ENCODE measurements around the gene FES. TPM values are rescaled to one million over a fixed set of nuclear protein-coding genes. Genes with fewer than 3 reads are reported as not detected.
A peak's percentile ranks its signal among the peaks of the same experiment; 100 is the strongest.

Gene FES
- total and polyA plus RNA-seq, 10 of the 15 experiments (the other 5 are each of a cell fraction or from before 2014, with no cell fraction given), result 0.07 to 23.9 (median 9.9) TPM

- TF ChIP-seq HSF1 (IDR thresholded peaks at IDR 0.05; ENCODE audit: low read depth, low read length) (no peak), BCL11A (IDR thresholded peaks at IDR 0.05; ENCODE audit: low read depth, low read length) (peak; percentile 18; the same call in 1 of the 2 replicates), EZH2 (IDR thresholded peaks at IDR 0.05; ENCODE audit: borderline replicate concordance, control insufficient read depth, low read depth, low read length) (no peak), NKRF (conservative IDR thresholded peaks at IDR 0.05) (peak; percentile 82), EED (IDR thresholded peaks at IDR 0.05; ENCODE audit: low read depth) (peak; percentile 67), SMARCA5 (IDR thresholded peaks at IDR 0.05) (peak; percentile 96), RB1 (IDR thresholded peaks at IDR 0.05; ENCODE audit: borderline replicate concordance) (peak; percentile 70; the same call in 1 of the 2 replicates), IKZF1 (conservative IDR thresholded peaks at IDR 0.05) (peak; percentile 67), MYC (IDR thresholded peaks at IDR 0.05; ENCODE audit: insufficient read depth, insufficient read length, insufficient replicate concordance, low read length, severe bottlenecking) (no peak), ZNF274 (IDR thresholded peaks at IDR 0.05; ENCODE audit: insufficient read depth, insufficient read length) (no peak), ESRRA (IDR thresholded peaks at IDR 0.05; ENCODE audit: low read length) (no peak), KLF5 (IDR thresholded peaks at IDR 0.05; ENCODE audit: partially characterized antibody) (peak; percentile 29), ZNF207 (IDR thresholded peaks at IDR 0.05; ENCODE audit: borderline replicate concordance) (peak; percentile 42; the same call in 1 of the 2 replicates), POLR2AphosphoS5 (IDR thresholded peaks at IDR 0.05; ENCODE audit: low read length) (0 out of 2 replicates have a peak, but pooled peaks have one; percentile 44), NFYA (IDR thresholded peaks at IDR 0.05; ENCODE audit: borderline replicate concordance, low read depth, low read length) (no peak), ELK1 (IDR thresholded peaks at IDR 0.05; ENCODE audit: low read depth, low read length) (no peak), CTCF (IDR thresholded peaks at IDR 0.05 in 2 of 3, conservative IDR thresholded peaks at IDR 0.05 in 1 of 3; ENCODE audit: control insufficient read depth in 2 of 3, extremely low read depth in 1 of 3, insufficient read depth in 1 of 3, low read depth in 3 of 3, low read length in 3 of 3) (peak; percentile 85 to 89 (median 85)), SKIL (IDR thresholded peaks at IDR 0.05; ENCODE audit: low read depth, poor library complexity, severe bottlenecking) (no peak)
Observed at GRCh38 chr15:90902040-90902839, 17.9 kb downstream of the FES start (continued).

Data from GM12878 (cell line).